H9 (cell line): ENCODE measurements around the gene C1QTNF9. TPM values are rescaled to one million over a fixed set of nuclear protein-coding genes. Genes with fewer than 3 reads are reported as not detected.

ENCODE experiments used
- DNase-seq: peaks from one replicate; pipeline ENCODE4 v3.0.0-alpha.2; 2017
- H2AFZ ChIP-seq: one replicate; pipeline ENCODE4 v1.6.1; 2013; ENCODE audit warnings: mild to moderate bottlenecking, low read length, control low read depth, moderate library complexity
- H2AK5ac ChIP-seq: 2 replicates; pipeline ENCODE4 v1.6.1; 2013; ENCODE audit warnings: low read length, control low read depth, mixed read lengths; ENCODE audit not compliant: insufficient read length
- H2BK120ac ChIP-seq: one replicate; pipeline ENCODE4 v1.6.1; 2013; ENCODE audit warnings: low read depth, mild to moderate bottlenecking, low read length, control low read depth, inconsistent platforms; ENCODE audit not compliant: poor library complexity, severe bottlenecking
- H2BK12ac ChIP-seq: 2 replicates; pipeline ENCODE4 v1.6.1; 2013; ENCODE audit warnings: low read length, control low read depth, mixed read lengths, low read depth; ENCODE audit not compliant: insufficient read length
- H2BK15ac ChIP-seq: 2 replicates; pipeline ENCODE4 v1.6.1; 2013; ENCODE audit warnings: low read depth, low read length, control low read depth
- H2BK20ac ChIP-seq: one replicate; pipeline ENCODE4 v1.6.1; 2013; ENCODE audit warnings: low read depth, mild to moderate bottlenecking, low read length, control low read depth, inconsistent platforms; ENCODE audit not compliant: poor library complexity, severe bottlenecking
- H2BK5ac ChIP-seq: 2 replicates; pipeline ENCODE4 v1.6.1; 2013; ENCODE audit warnings: low read length, control low read depth, mixed read lengths; ENCODE audit not compliant: insufficient read length
- H3K14ac ChIP-seq: 2 replicates; pipeline ENCODE4 v1.6.1; 2013; ENCODE audit warnings: low read length, control low read depth; ENCODE audit not compliant: insufficient read depth
- H3K18ac ChIP-seq: 2 replicates; pipeline ENCODE4 v1.6.1; 2013; ENCODE audit warnings: low read depth, mild to moderate bottlenecking, mixed read lengths, low read length, control low read depth; ENCODE audit not compliant: insufficient read length
- H3K23ac ChIP-seq: 2 replicates; pipeline ENCODE4 v1.6.1; 2013; ENCODE audit warnings: low read length, control low read depth, mixed read lengths, low read depth; ENCODE audit not compliant: insufficient read length
- H3K23me2 ChIP-seq: 2 replicates; pipeline ENCODE4 v1.6.1; 2013; ENCODE audit warnings: low read depth, mild to moderate bottlenecking, mixed read lengths, low read length, control low read depth; ENCODE audit not compliant: insufficient read length, poor library complexity, severe bottlenecking
- H3K27ac ChIP-seq: 2 replicates; pipeline ENCODE4 v1.5.1; 2013; ENCODE audit warnings: low read length, control low read depth, mixed read lengths, low read depth; ENCODE audit not compliant: insufficient read length
- H3K27me3 ChIP-seq: 2 replicates; pipeline ENCODE4 v1.6.1; 2013; ENCODE audit warnings: low read length, control low read depth, inconsistent platforms; ENCODE audit not compliant: insufficient read depth
- H3K4ac ChIP-seq: 2 replicates; pipeline ENCODE4 v1.6.1; 2013; ENCODE audit warnings: low read depth, mild to moderate bottlenecking, control low read depth, inconsistent platforms, low read length, moderate library complexity
- H3K4me1 ChIP-seq: 2 replicates; pipeline ENCODE4 v1.6.1; 2013; ENCODE audit warnings: low read length, control low read depth, inconsistent platforms; ENCODE audit not compliant: insufficient read depth
- H3K4me2 ChIP-seq: 2 replicates; pipeline ENCODE4 v1.6.1; 2013; ENCODE audit warnings: low read length, control low read depth, mixed read lengths; ENCODE audit not compliant: insufficient read length, insufficient read depth
- H3K56ac ChIP-seq: 2 replicates; pipeline ENCODE4 v1.6.1; 2013; ENCODE audit warnings: low read depth, mild to moderate bottlenecking, mixed read lengths, low read length, control low read depth; ENCODE audit not compliant: insufficient read length
- H3K79me1 ChIP-seq: 2 replicates; pipeline ENCODE4 v1.6.1; 2013; ENCODE audit warnings: low read depth, mild to moderate bottlenecking, moderate library complexity, low read length, control low read depth, inconsistent platforms; ENCODE audit not compliant: insufficient read depth, poor library complexity, severe bottlenecking
- H3K79me2 ChIP-seq: 2 replicates; pipeline ENCODE4 v1.6.1; 2013; ENCODE audit warnings: low read length, control low read depth, inconsistent platforms; ENCODE audit not compliant: insufficient read depth
- H3K9ac ChIP-seq: 2 replicates; pipeline ENCODE4 v1.6.1; 2013; ENCODE audit warnings: low read length, control low read depth, mixed read lengths; ENCODE audit not compliant: insufficient read length; ENCODE audit errors: extremely low read depth
- H3K9me3 ChIP-seq: one replicate; pipeline ENCODE4 v1.6.1; 2013; ENCODE audit warnings: low read depth, low read length, inconsistent platforms; ENCODE audit not compliant: control insufficient read depth
- H3T11ph ChIP-seq: one replicate; pipeline ENCODE4 v1.6.1; 2013; ENCODE audit warnings: mild to moderate bottlenecking, low read length, control low read depth, inconsistent platforms
- H4K20me1 ChIP-seq: one replicate; pipeline ENCODE4 v1.6.1; 2013; ENCODE audit not compliant: control insufficient read depth, insufficient read length, insufficient read depth
- H4K5ac ChIP-seq: 2 replicates; pipeline ENCODE4 v1.6.1; 2013; ENCODE audit warnings: low read depth, mild to moderate bottlenecking, mixed read lengths, low read length, control low read depth; ENCODE audit not compliant: insufficient read length
- H4K8ac ChIP-seq: replicated peaks from 2 replicates; pipeline ENCODE4 v1.6.1; 2013; ENCODE audit warnings: low read length, control low read depth, mixed read lengths, low read depth; ENCODE audit not compliant: insufficient read length
- H4K91ac ChIP-seq: 2 replicates; pipeline ENCODE4 v1.6.1; 2013; ENCODE audit warnings: low read depth, mild to moderate bottlenecking, moderate library complexity, mixed read lengths, low read length, control low read depth; ENCODE audit not compliant: insufficient read length
- H3K27ac Mint-ChIP-seq, 3 experiments: 2 replicates in 2 of 3; 3 replicates in 1 of 3; pipeline ENCODE4 v1.8.0; 2020 to 2021; ENCODE audit warnings: mixed read lengths in 3 of 3, mild to moderate bottlenecking in 1 of 3, moderate library complexity in 1 of 3
- H3K27me3 Mint-ChIP-seq: 2 replicates; pipeline ENCODE4 v1.8.0; 2021; ENCODE audit warnings: low read depth, mild to moderate bottlenecking, moderate library complexity, mixed read lengths
- H3K36me3 Mint-ChIP-seq, 3 experiments: 2 replicates in 2 of 3; 3 replicates in 1 of 3; pipeline ENCODE4 v1.8.0; 2020 to 2021; ENCODE audit warnings: low read depth in 3 of 3, mixed read lengths in 3 of 3; ENCODE audit not compliant: insufficient read depth in 1 of 3
- H3K4me1 Mint-ChIP-seq, 2 experiments: 2 replicates each; pipeline ENCODE4 v1.8.0; 2020; ENCODE audit warnings: mixed read lengths in 2 of 2
- H3K4me3 Mint-ChIP-seq, 2 experiments: 2 replicates in 1 of 2; 3 replicates in 1 of 2; pipeline ENCODE4 v1.8.0; 2020 to 2021; ENCODE audit warnings: mild to moderate bottlenecking in 2 of 2, mixed read lengths in 2 of 2, moderate library complexity in 1 of 2
- H3K9me3 Mint-ChIP-seq, 2 experiments: 2 replicates in 1 of 2; 3 replicates in 1 of 2; pipeline ENCODE4 v1.8.0; 2020; ENCODE audit warnings: mild to moderate bottlenecking in 2 of 2, mixed read lengths in 2 of 2, moderate library complexity in 1 of 2
- CTCF ChIP-seq: fragments of 200-600 bp; sonication (generic); conservative IDR thresholded peaks from 3 replicates; pipeline ENCODE4 v1.8.0; 2021; ENCODE audit warnings: antibody characterized with exemption, mild to moderate bottlenecking
- WGBS: extraction: QIAGEN DNeasy Blood & Tissue Kit; methylation state at CpG from one replicate; pipeline ENCODE4 v1.1.7; 2013; ENCODE audit warnings: missing lambda C conversion rate, low lambda C conversion rate, mixed read lengths; ENCODE audit not compliant: insufficient read length; ENCODE audit errors: extremely low coverage; 5-methylcytosine and 5-hydroxymethylcytosine counted together
- total RNA-seq: library from RNA; stranded (reverse); gene quantifications from 2 replicates; pipeline ENCODE4 v1.2.1, GENCODE V29; 2021

The C1QTNF9 gene
- total RNA-seq, 1 experiment from 2014 or later = not detected

GRCh38 chr13:24340608-24340955, 31.2 kb downstream of the C1QTNF9 start:
- no peaks in the 10 kb centered on the region for H3K4me1 Mint-ChIP-seq
- Histone ChIP-seq H3K23ac (no peak overlapping the region), H3K56ac (no peak overlapping the region), H4K5ac (no peak overlapping the region), H3K23me2 (no peaks in the 10 kb centered on the region), H2BK12ac (no peak overlapping the region), H2AFZ (no peak overlapping the region), H2AK5ac (no peak overlapping the region), H3K4me1 (no peaks in the 10 kb centered on the region), H4K20me1 (no peaks in the 10 kb centered on the region), H2BK120ac (no peak overlapping the region), H3K9ac (no peak overlapping the region), H3K27me3 (no peaks in the 10 kb centered on the region), H3K18ac (no peak overlapping the region), H3T11ph (no peak overlapping the region), H2BK5ac (no peak overlapping the region), H2BK20ac (no peak overlapping the region), H3K9me3 (no peaks in the 10 kb centered on the region), H3K4me2 (no peak overlapping the region), H3K79me2 (no peaks in the 10 kb centered on the region), H4K91ac (no peak overlapping the region), H2BK15ac (no peak overlapping the region), H3K27ac (no peak overlapping the region), H3K14ac (no peak overlapping the region), H4K8ac (no peak overlapping the region), H3K79me1 (no peaks in the 10 kb centered on the region), H3K4ac (no peak overlapping the region)
- H3K36me3 Mint-ChIP-seq = no peaks in the 10 kb centered on the region; a peak in 1 of 7 replicates
- no peak overlapping the region for H3K4me3 Mint-ChIP-seq
- peaks cover 6 to 27% of the 10 kb centered on the region in 2 experiments; a peak in 4 of 5 replicates for H3K9me3 Mint-ChIP-seq
- no peak overlapping the region for H3K27ac Mint-ChIP-seq
- H3K27me3 Mint-ChIP-seq = no peaks in the 10 kb centered on the region; the same call in none of the 2 replicates
- DNase-seq = no peak
- no peak for TF ChIP-seq CTCF
- WGBS = no CpG with 5 or more reads among the region's 26 CpGs
